ENCODE results near the gene COBL.

DNA sequence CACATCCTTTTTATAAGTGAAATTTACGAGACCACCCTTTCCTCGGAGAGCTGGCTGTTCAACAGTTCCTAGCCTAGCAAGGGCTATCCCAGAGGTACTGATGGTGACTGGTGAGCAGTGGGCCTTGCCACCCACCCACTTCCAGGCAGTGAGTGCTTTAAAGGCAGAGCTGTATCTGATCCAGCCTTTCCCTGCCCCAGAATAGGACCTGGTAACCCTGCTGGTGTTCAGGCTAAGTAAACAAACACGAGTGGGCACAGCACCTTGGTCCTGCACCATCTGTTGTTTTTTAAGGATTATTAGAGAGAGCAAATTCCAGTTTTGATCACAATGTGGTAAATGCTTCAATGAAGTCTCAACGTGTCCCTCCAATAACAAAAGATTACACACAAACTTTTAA is 75.7 kb downstream of the COBL start:
- TF ChIP-seq CTCF (conservative IDR thresholded peaks at IDR 0.05; ENCODE audit: low read depth, low read length) (no peak), NFE2L2 (IDR thresholded peaks at IDR 0.05; ENCODE audit: low read depth, low read length) (no peak), POLR2A (IDR thresholded peaks at IDR 0.05; ENCODE audit: low read depth, low read length) (no peak), RAD21 (IDR thresholded peaks at IDR 0.05; ENCODE audit: low read length) (no peak), CEBPB (IDR thresholded peaks at IDR 0.05; ENCODE audit: low read depth, low read length) (no peak), FOS (IDR thresholded peaks at IDR 0.05; ENCODE audit: low read depth, low read length) (no peak)

All from IMR-90 (cell line).